ENCODE data around the gene ADO.
A peak's percentile ranks its signal among the peaks of the same experiment; 100 is the strongest.

The ADO gene

DNA sequence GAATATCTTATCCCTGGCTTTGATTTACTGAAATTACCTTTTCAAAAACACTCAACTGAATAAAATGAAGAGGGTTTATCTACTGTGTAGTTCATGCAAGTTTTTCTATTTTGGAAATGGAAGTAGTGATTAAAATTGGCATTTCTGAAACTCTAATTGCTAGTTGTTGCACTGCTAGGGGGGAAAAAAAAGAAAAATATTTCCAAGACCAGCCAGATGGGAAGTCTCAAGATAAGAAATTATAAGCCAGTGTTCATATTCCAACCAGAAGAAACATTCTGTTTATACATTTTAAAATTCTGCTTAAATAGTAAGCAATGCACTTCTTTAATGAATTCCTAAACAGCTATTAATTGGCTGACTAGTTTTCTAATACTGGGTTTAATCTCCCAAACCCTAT, 9.4 kb upstream of the ADO start:
- no peak for DNase-seq

DNA sequence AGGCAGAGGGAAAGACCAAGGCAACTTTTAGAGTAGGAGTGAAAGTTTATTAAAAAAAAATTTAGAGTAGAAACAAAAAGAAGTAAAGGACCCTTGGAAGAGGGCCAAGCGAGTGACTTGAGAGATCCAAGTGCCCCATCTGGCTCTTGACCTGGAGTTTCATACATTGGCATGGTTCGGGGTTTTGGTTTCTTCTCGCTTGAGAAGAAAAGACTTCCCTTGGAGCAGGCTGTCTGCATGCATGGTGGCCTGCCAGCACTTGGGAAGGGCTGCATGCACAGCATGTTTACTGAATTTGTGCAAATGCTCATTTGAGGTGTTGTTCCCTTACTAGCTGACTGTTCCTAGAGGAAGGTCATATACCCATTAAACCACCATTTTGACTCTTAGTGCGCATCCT, 8.8 kb upstream of the ADO start:
- no peak for DNase-seq

DNA sequence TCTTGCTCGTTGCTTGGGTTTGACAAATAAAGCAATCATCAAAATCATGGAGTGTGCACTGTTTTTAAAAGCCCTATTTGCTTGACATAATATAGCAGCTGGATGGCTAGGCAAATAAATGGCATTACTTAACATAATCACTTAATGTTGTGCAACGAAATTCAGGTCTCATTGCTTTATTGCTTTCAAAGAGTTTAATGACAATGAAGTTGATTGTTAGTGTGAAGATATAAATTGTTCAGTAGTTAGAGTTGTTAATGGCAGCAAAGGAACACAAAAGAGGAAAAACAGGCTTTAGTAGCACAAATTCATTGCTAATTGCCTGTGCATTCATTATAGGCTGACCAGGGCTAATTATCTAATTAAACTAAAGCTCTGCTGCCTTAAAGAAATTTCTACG, 7.6 kb upstream of the ADO start:
- DNase-seq: no peak

DNA sequence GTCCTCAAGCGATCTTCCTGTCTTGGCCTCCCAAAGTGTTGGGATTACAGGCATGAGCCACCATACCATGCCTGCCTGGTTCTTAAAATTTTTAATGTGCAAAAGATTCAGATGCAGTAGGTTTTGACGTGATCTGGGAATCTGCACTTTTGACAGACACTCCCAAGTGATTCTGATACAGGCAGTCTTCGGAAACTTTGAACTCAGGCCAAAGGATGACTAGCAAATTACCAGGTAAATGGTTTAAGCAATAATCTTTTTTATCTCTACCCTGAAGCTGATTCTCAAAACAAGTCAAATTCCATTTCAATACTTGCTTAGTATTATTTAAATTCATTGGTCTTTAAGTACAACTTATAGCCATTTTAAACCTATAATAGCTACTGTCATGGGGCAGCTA, 2.6 kb upstream of the ADO start:
- no peak for DNase-seq

DNA sequence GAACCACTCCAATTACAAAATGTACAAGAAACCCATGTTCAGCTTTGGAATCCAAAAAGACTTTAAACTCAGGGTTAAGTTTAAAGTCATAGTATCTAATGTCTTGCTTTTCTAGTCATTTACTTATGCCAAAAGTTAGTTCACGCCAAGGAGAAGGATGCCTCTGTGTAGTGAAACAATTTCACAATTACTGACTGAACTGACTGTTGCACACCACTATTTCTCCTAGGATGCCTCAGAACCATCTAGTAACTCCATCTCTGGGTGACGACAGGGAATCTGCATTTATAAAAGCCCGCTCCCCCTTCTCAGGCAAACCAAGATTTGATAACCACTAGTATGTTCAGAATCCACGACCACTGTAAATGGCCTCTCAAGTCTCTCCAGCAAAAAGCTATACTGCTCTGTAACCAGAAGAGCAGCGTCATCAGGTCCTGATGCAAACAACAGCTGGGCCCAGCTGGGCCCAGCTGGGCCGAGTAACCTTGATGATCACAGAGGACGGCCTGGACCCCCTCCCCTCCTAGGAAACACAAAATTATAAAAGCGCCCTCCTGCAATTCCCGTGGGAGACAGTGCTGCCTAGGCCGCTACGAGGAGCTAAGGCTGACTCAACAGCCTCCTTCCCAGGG, 680 bp upstream of the ADO start:
- no peak for DNase-seq

DNA sequence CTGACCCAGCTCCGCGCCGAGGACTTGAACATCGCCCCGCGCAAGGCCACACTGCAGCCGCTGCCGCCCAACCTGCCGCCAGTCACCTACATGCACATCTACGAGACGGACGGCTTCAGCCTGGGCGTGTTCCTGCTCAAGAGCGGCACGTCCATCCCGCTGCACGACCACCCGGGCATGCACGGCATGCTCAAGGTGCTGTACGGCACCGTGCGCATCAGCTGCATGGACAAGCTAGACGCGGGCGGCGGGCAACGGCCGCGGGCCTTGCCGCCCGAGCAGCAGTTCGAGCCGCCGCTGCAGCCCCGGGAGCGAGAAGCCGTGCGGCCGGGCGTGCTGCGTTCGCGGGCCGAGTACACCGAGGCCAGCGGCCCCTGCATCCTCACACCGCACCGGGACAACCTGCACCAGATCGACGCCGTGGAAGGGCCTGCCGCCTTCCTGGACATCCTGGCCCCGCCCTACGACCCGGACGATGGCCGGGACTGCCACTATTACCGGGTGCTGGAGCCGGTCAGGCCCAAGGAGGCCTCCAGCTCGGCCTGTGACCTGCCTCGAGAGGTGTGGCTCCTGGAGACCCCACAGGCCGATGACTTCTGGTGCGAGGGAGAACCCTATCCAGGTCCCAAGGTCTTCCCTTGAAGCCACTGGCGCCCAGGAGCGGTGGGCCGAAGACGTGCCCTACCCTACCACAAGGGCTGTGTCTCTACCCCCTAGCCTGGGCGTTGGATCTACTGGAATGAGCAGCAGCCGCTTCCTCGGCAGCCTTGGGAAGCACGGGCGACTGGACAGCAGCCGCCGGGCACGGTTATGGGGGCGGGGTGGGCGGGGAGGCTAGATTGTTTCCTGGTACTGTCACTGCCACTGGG, 945 bp downstream of the ADO start:
- no peak for DNase-seq

DNA sequence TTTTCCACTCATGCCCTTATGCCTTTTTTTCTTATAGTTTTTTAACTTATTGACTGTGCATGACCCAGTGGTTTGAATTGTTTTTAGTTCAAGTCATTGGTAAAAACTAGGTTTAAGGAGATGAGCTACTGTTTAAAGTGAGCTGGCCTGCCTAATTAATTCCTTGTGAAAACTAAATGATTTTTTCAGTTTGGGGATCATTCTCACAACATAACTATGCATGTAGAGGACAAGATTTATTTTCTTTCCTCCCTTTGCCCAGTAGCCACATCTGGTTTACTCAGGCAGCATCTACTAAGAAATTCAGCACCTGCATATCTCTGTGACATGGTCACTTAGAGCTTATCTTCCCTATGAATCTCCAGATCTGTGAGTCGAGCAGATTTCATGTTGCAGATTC, 1.7 kb downstream of the ADO start:
- no peak for DNase-seq

DNA sequence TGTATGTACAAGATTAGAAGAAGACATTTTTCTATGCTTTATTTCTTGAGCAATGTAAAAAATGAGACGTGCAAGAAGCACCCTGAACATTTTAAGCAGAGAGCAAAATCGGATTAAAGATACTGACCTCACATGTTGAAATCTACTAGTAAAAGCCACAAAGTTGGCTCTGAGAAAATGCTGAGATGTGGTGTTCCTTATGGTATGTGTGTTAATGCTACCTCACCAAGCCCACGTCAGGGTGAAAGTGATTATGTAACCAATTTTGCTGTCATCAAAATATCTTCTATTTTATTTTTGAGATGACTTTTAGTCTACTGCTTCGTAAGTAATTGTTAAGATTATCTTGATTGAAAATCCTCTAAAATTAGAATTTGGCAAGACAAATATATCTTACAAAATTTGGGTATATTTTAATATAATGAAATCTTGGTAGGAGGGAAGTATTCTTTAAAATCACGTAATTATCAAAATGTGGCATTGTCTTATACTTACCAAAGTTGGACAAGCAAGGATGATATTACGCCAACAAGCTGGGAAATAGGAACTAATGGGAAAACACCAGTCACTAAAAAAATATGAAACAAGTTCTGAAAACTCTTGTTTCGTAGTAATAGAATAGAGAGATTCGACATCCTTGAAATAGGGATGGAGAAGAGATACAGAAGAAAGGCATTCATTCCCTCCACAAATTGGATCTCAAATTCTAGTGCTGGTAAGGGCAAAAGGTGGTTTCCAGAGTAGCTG, 5.8 kb downstream of the ADO start:
- no peak for DNase-seq

DNA sequence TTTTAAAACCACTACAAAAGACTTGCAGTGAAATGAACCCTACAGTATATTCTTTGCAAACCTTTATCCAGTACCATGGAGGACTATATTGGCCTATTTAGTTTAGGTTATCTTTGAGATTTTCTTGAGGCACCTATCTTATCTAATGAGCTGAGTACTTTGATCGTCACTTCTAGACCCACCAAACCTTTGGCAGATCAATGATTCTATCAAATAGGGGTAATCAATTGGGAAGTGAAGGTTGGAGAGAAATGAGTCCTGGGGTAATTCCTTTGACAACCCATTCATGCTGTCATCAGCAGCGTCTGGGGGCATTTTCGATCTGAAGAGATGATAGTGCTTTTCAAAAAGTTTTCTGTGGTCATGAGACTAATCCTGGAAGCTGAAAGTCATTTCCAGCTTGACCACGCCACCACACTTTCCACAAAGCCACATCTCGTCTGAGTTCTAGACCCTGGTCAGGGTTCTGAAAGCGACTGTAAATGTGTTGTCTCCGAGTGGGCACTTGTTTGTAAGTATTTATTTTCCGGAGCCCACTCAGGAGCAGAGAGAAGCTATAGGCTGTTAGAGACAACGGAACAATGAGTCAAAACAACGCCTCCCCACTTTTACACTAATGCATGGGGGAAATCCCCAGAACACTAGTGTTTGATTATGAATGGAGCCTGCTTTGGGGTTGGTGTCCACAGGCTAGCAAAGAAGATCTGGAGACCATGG, 6.8 kb downstream of the ADO start:
- no peak for DNase-seq

DNA sequence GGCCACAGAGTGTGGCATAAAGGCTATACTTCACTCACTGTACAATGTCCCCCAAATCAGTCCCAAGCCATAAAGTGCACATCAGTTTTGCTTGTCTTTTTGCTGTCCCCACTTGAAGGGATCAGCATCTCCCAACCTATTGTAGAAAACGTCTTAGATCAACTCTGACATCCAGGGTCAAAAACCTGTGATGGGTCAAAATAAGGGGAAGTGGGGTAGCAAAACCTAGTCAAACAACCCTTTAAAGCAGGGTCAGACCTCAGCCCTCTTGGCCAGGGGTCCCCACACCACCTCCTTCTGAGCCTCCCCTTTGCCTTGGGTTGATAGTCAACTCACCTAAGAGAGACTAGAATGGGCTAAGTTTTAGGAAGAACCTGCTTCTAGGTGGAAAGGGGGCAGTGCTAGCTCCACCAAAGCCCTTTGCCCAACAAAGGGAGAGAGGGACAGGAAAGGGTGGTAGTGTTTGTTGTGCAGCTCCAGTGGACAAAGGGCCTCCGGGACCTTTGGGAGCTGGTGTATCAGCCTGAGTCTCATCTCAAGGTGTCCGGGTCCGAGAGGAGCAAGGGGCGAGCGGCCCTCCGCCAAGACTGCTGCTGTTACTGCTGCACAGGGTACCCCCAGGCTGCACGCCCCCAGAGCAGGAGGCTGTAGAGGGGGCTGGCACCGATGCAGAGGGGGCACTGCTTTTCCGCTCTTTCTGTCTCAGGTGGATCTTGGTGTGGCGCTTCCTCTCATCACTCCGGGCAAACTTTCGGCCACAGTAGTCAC, 8.3 kb downstream of the ADO start:
- no peak for DNase-seq

DNA sequence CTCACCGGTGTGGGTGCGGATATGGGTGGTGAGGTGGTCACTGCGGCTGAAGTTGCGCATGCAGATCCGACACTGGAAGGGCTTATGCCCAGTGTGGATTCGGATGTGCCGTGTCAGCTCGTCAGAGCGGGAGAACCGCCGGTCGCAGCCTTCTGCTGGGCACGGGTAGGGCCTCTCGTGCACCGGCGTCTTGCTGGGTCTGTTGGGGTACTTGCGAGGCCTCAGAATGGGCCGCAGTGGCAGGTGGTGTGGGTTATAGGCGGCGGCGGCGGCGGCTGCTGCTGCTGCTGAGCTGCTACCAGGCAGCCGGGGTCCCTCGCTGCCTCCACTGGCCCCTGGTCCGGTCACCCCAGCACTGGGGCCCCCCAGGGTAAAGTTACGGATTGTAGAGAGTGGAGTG, 8.9 kb downstream of the ADO start:
- no peak for DNase-seq

DNA sequence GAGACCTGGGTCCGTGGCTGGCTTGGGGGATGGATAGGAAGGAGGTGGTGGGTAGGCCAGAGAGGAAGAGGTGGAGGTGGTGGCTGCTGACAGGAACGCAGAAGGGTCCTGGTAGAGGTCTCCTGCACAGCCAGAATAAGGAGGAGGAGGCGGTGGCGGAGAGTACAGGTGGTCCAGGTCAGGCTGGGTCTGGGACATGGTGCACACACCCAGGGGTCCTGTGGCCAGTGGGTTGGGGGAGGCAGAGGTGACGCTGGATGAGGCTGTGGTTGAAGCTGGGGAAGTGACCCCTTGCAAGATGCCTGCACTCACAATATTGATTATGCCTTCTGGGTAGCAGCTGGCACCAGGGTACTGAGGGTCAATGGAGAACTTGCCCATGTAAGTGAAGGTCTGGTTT, 9.5 kb downstream of the ADO start:
- DNase-seq: no peak

DNA sequence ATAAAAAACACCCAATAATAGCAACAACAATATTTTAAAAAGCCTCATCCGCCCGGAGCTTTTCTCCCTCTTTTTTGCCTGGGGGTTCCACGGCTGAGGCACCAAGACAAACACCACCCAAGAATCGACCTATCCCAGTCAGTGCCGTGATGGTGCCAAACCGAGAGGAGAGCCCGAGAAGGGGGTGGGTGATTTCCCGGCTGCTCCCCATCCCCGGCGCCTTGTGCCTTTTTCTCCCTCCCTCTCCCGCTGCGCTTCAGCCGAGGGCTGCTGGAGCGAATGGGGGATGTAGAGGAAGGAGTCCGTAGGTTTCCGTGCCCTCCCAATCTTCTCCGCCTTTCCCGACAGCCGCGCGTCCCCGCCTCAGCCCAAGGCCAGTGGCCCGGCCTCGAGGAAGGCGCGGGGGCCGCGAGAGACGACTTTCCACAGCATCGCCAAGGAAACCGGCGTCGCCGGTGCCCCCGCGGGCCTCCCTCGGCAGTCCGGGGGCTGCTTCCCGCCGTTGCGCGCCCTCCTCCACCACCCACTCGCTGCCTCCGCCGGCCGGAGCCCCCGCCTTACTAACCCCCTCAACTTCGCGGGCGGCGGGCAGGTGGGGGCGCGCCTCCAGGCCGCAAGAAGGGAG, 10.3 kb downstream of the ADO start:
- no peak for DNase-seq

DNA sequence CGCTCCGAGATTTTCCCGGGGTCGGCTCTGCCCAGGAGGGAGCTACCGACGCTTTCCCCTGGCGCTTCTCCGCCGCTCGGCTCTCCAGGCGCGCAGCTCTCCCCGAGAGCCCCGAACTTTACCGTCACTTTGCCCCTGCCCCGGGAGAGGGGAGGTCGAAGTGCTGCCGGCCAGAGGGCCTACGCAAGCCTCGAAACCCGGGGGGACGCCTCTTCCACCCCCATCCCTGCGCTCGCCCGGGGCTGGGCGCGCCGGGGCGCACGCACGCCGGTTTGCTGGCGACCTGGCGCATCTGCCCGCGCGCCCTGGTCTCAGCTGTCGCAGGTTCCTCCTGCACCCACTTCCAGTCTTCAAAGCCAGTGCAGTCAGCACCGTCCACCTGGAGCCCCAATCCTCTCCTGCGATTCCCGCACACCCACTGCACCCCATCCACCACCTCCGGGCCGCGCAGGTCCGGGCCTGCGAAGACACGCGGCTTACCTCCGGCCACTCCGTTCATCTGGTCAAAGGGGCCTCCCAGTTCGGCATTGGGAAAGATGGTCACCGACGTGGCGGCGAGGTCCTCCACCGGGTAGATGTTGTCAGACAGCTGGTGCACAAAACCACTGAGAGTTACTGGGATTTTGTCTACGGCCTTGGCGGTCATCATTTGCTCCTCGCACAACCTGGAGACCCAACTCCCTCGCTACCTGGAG, 11.0 kb downstream of the ADO start:
- DNase-seq: no peak

DNA sequence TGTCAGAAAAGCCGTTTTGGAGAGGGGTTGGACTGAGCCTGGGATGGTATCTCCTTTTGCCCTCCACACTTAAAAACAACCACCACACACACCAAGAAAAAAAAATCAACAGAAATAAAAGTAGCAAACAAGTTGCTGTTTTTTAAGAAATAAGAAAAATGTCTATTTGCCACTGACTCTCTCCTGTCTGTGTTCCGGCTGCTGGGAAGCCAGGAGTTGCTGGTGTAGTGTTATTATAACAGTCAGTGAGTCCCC, 11.5 kb downstream of the ADO start:
- DNase-seq: no peak

DNA sequence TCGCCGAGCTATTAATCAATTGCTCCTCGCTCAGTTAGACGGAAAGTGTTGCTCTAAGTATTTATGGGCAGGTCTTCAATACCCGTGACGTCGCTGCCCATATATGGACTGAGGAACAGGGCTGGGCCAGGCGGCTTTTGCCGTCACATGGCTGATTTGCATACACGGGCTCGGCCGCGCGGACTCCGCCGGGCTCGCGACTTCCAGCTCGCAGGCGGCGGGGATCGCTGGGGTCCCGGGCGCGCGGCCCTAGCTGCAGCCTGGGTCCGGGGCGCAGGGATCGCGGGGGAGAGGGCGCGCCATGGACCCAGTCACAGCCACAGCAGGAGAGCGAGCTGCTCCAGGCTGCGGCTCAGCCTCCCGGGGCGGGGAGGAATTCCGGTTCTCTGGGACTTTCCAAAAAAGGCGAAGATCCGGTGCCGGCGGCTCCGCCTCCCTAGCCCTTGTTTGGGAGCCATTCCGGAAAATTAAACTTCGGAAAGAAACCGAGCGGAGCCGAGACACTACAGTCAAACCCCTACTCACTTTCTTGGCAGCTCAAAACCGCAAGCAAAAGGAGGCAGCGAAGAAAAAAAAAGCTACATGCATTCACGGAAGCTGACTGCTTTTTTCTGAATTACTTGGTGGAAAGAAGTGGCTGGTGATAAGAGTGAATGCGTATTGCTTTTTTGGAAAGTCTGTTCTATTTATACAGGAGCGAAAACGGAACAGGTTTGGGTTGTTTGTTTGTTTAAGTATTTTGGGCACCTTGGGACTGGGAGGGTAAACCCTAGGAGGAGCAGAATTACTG, 12.0 kb downstream of the ADO start, which contains the start of gene EGR2:
Gene EGR2, minus strand, starts transcription at position 36 of the 790 bp plus-strand sequence. CDS start 337 bp downstream, outside the sequence.
- peak; percentile 90 for DNase-seq

DNA sequence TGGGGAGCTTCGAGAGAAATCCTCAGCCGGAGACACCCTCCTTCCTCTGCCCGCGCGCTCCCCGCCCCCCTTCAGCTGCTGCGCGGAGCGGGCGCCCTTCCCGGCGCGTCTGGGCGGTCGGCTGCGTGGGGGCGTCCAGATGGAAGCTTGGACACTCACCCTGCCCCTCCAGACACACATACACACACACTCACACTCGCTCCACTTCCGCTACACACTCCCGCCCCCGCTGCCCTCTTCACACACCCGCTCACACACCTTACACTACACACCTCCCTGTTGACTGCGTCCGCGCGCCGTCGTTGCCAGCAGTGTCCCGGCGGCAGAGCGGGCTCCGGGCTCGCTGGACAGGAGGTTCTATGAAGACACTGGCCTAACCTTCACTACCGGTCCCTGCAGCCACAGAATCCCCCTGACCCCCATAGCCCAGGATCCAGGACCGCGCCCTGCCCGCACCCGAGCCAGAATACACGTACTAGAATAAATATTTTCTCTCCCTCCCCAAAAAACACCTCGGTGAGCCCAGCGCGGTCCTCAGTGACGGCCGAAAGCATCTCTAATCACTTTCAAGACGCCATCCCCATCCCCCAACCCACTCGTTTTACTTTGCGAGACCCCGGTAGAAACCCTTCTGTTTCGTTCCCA, 12.7 kb downstream of the ADO start:
- DNase-seq: peak; percentile 33

DNA sequence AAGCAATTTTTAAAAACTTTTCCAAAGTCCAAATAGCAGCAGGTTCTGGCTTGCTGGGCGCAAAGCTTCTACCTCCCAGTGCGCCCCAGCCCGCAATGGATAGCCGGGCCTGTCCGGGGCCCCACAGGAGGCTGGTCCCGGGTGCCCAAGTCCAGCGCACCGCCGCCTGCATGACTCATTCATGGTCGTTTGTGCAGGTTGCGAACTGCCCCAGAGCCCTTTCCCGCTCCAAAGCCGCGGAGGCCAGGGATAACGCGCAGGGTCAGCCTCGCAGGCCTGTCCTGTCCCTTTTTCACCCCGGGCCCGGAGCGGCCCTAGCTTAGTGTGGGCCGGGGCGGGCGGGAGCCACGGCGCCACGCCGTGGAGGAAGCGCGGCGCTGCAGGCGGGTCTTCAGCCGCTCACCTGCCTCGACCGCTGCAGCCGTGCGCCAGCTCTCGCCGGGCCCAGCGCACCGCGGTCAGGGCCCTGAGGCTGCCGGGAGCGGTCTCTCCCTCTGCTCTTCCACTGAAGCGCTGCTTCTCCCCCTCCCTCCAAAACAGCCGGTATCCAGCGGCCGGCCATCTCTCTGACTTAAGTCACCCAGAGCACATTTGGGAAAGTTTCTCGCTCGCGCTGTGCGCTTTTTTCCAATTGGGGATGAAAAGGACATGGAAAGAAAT, 13.4 kb downstream of the ADO start:
- peak; percentile 58 for DNase-seq

DNA sequence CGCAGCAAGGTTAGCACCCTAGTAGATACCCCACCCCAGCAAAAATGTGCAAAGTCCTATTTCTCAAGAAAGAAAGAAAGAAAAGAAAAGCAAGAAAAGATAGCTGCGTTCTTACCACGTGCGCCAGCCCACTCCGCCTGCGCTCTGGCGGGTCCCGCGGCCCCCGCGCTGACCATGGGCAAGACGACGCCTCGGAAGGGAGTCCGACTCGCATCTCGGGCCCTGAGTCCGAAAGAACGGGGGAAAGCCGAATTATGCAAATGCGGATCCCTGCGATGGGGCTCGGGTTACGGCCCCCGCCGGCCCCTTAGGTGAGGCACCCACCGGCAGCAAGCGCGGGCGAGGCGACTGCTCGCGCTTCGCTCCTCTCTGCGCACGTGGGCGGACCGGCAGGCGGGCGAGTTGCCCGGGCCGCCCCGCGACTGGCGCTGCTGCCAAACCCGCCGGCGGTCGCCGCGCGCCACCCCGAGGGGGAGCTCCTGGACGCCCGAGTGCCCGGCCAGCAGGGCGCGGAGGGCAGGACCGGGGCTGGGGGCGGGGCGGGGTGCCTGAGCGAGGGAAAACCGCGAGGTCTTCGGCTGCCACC, 14.0 kb downstream of the ADO start:
- no peak for DNase-seq

Data from NCI-H226 (cell line).